OCI-LY1 (cell line): Measurements from ENCODE around the gene TRPV5.

ENCODE experiments used
- H2AFZ ChIP-seq: fragments of 200-600 bp; sonication (generic), shearing (Covaris generic); 2 replicates; pipeline ENCODE4 v1.6.0; 2014; ENCODE audit warnings: antibody characterized with exemption, mild to moderate bottlenecking, low read length
- H3F3A ChIP-seq: fragments of 200-600 bp; sonication (generic), shearing (Covaris generic); 2 replicates; pipeline ENCODE4 v1.6.0; 2014; ENCODE audit warnings: mild to moderate bottlenecking, antibody characterized with exemption, low read length, moderate library complexity; ENCODE audit not compliant: insufficient read depth
- H3K27ac ChIP-seq: fragments of 200-600 bp; sonication (generic); 2 replicates; pipeline ENCODE4 v1.5.1; 2014; ENCODE audit warnings: low read length, mixed run types, mild to moderate bottlenecking, low read depth; ENCODE audit not compliant: poor library complexity, severe bottlenecking
- H3K27me3 ChIP-seq: fragments of 200-600 bp; sonication (generic); 2 replicates; pipeline ENCODE4 v1.6.0; 2014; ENCODE audit warnings: antibody characterized with exemption, mild to moderate bottlenecking, low read length, moderate library complexity; ENCODE audit not compliant: insufficient read depth
- H3K36me3 ChIP-seq: fragments of 200-600 bp; sonication (generic); 2 replicates; pipeline ENCODE4 v1.6.1; 2014; ENCODE audit warnings: mild to moderate bottlenecking, antibody characterized with exemption, low read length, moderate library complexity, mixed read lengths; ENCODE audit not compliant: insufficient read depth
- H3K4me1 ChIP-seq: fragments of 200-600 bp; sonication (generic); 2 replicates; pipeline ENCODE4 v1.5.1; 2014; ENCODE audit warnings: mild to moderate bottlenecking, low read length, moderate library complexity; ENCODE audit not compliant: insufficient read depth, severe bottlenecking
- H3K4me2 ChIP-seq: fragments of 200-600 bp; sonication (generic), shearing (Covaris generic); 2 replicates; pipeline ENCODE4 v1.6.1; 2014; ENCODE audit warnings: low read length
- H3K4me3 ChIP-seq: fragments of 200-600 bp; sonication (generic); 2 replicates; pipeline ENCODE4 v1.5.1; 2014; ENCODE audit warnings: low read length, low read depth, mild to moderate bottlenecking, mixed read lengths; ENCODE audit not compliant: poor library complexity, severe bottlenecking
- H3K79me2 ChIP-seq: fragments of 200-600 bp; shearing (Covaris generic); 2 replicates; pipeline ENCODE4 v1.6.1; 2016; ENCODE audit warnings: mixed run types, low read length, mixed read lengths; ENCODE audit not compliant: insufficient read depth
- H3K9ac ChIP-seq: fragments of 200-600 bp; sonication (generic), shearing (Covaris generic); 2 replicates; pipeline ENCODE4 v1.6.1; 2014; ENCODE audit warnings: mild to moderate bottlenecking, low read length, mixed read lengths
- H3K9me2 ChIP-seq: fragments of 200-600 bp; sonication (generic), shearing (Covaris generic); 2 replicates; pipeline ENCODE4 v1.6.1; 2014; ENCODE audit warnings: low read depth, mild to moderate bottlenecking, low read length, mixed read lengths
- H3K9me3 ChIP-seq: fragments of 200-600 bp; shearing (Covaris generic); 2 replicates; pipeline ENCODE4 v1.6.1; 2014; ENCODE audit warnings: low read length, mixed read lengths
- H4K20me1 ChIP-seq: fragments of 200-600 bp; sonication (generic), shearing (Covaris generic); 2 replicates; pipeline ENCODE4 v1.6.0; 2016; ENCODE audit warnings: mild to moderate bottlenecking, low read length; ENCODE audit not compliant: insufficient read depth
- CTCF ChIP-seq: fragments of 200-600 bp; sonication (generic), shearing (Covaris generic); IDR thresholded peaks from 2 replicates; pipeline ENCODE4 v1.5.1; 2017; ENCODE audit warnings: mild to moderate bottlenecking, antibody characterized with exemption, low read length, moderate library complexity, mixed read lengths
- EZH2 ChIP-seq: fragments of 200-600 bp; sonication (generic), shearing (Covaris generic); IDR thresholded peaks from 2 replicates; pipeline ENCODE4 v1.8.0; 2017; ENCODE audit warnings: borderline replicate concordance, mixed run types, mild to moderate bottlenecking, antibody characterized with exemption, low read length, moderate library complexity, mixed read lengths

Gene TRPV5

DNA sequence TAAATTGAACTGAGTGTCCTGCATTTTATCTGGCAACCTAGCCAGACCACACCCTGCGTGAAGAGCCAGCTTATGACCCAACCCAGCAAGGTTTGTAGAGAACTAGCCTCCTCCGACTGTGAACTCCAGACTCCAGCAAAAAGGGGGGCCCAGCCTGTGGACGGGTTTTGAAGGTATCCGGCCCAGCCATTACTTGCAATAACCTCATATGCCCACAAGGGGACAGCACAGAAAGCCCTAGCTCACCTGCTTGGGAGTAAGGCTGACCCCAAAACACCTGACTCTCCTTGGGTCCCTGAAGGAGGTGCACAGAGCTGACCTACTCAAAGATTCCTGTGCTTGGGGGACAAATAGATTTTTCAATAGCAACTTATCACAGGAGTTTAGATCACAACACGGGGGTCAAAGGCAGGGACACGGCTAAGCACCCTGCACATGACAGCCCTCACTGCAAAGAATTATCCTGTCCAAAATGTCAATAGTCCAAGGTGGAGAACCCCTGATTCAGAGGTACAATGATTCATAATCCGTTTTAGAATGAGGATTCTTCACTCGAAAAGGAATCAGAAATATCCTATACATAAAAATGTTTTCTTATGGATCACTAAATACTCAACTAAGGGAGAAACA, 52.6 kb downstream of the TRPV5 start:
- no peak overlapping the region for H3K9ac ChIP-seq
- no peaks in the 10 kb centered on the region; the same call in 1 of the 2 replicates for H3K27me3 ChIP-seq
- H4K20me1 ChIP-seq: no peaks in the 10 kb centered on the region
- H3K79me2 ChIP-seq: no peaks in the 10 kb centered on the region
- H3K9me3 ChIP-seq: no peaks in the 10 kb centered on the region
- H3F3A ChIP-seq: no peaks in the 10 kb centered on the region
- H3K36me3 ChIP-seq: no peaks in the 10 kb centered on the region
- H3K4me2 ChIP-seq: no peak overlapping the region
- H3K9me2 ChIP-seq: no peaks in the 10 kb centered on the region
- H2AFZ ChIP-seq: no peak overlapping the region
- H3K4me3 ChIP-seq: no peak overlapping the region
- no peak overlapping the region for H3K27ac ChIP-seq
- TF ChIP-seq EZH2 (no peak), CTCF (peak; percentile 91)
- H3K4me1 ChIP-seq: no peaks in the 10 kb centered on the region

DNA sequence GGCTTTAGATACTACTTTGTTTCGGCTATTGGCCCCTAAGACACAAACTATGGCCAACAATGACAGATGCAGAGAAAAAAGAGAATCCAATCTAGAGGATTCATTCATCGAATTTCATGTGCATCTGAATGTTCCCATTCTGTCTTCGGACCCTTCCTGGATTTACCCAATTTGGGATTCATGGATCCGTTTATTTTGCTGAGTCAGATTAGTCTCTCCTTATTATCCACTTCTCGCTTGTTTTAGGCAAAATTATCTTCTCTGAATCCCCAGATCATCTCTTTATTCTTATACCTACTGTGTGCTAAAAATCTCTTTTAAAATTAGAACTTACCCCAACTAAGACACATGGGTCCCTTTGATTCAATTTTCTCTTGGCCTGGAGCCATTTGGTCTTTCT, 54.5 kb downstream of the TRPV5 start:
- H3F3A ChIP-seq: no peaks in the 10 kb centered on the region

GRCh38 chr7:142878315-142878714, 55.2 kb downstream of the TRPV5 start:
- Histone ChIP-seq H3K27me3 (no peaks in the 10 kb centered on the region; the same call in 1 of the 2 replicates), H3K4me1 (no peaks in the 10 kb centered on the region)
- TF ChIP-seq EZH2 (no peak), CTCF (no peak)

More for the DNA sequence above, 54.5 kb downstream of the TRPV5 start:
- Histone ChIP-seq H3K4me1 (no peaks in the 10 kb centered on the region), H3K79me2 (no peaks in the 10 kb centered on the region), H3K27ac (no peak overlapping the region), H2AFZ (no peak overlapping the region), H3K9ac (no peak overlapping the region), H3K4me2 (no peak overlapping the region), H3K9me2 (no peaks in the 10 kb centered on the region), H3K27me3 (no peaks in the 10 kb centered on the region; the same call in 1 of the 2 replicates), H4K20me1 (no peaks in the 10 kb centered on the region), H3K36me3 (no peaks in the 10 kb centered on the region), H3K4me3 (no peak overlapping the region), H3K9me3 (no peaks in the 10 kb centered on the region)
- TF ChIP-seq EZH2 (no peak), CTCF (no peak)

More at GRCh38 chr7:142878315-142878714, 55.2 kb downstream of the TRPV5 start:
- Histone ChIP-seq H2AFZ (no peak overlapping the region), H3F3A (no peaks in the 10 kb centered on the region), H3K27ac (no peak overlapping the region), H3K4me2 (no peak overlapping the region), H3K79me2 (no peaks in the 10 kb centered on the region), H3K9me3 (no peaks in the 10 kb centered on the region), H3K9me2 (no peaks in the 10 kb centered on the region), H3K9ac (no peak overlapping the region), H4K20me1 (no peaks in the 10 kb centered on the region), H3K4me3 (no peak overlapping the region), H3K36me3 (no peaks in the 10 kb centered on the region)
